Measurements from ENCODE around the gene RNPS1. TPM values are rescaled to one million over a fixed set of nuclear protein-coding genes. Genes with fewer than 3 reads are reported as not detected.

The RNPS1 gene
- total RNA-seq, 1 donor: 81.1 TPM

DNA sequence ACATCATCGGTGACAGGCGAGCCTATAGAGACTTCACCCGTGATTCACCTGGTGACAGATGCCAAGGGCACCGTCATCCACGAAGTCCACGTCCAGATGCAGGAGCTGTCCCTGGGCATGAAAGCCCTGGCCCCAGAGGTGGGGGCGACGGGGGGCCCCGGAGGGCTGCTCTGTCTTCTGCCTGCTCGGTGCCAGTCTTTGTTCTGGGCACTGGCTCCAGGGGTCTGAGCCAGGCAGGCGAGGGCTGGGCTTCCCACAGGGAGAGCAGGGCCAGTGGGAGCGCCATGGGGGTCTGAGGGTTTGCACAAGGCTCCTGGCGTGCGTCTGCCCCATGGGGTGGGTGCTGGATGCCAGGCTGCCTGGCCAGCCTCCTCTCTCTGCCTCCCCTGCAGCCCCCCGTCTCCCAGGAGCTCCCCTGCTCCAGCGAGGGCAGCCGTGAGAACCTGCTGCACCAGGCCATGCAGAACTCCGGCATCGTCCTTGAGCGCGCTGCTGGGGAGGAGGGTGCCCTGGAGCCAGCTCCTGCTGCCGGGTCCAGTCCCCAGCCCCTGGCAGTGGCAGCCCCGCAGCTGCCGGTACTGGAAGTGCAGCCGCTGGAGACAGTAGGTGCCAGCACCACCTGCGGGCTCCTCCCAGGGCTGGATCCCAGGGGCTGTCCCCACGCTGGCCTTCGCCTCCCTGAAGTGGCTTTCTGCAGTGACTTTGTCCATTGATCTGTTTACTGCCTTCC lies 34.7 kb downstream of the RNPS1 start:
- Histone ChIP-seq H3K79me2 (ENCODE audit: insufficient read depth, low read length) (peaks cover 19% of the 10 kb centered on the region), H3K36me3 (ENCODE audit: insufficient read depth, low read length) (peaks cover 42% of the 10 kb centered on the region), H2AFZ (ENCODE audit: low read length) (no peak overlapping the region), H3K9me3 (ENCODE audit: low read depth, low read length) (no peaks in the 10 kb centered on the region), H3K4me2 (ENCODE audit: insufficient read depth, low read length) (no peak overlapping the region), H3K4me3 (ENCODE audit: insufficient read depth, low read length) (no peak overlapping the region), H3K27me3 (ENCODE audit: insufficient read depth, low read length) (peaks cover 13% of the 10 kb centered on the region), H3K27ac (ENCODE audit: low read depth, low read length) (no peak overlapping the region), H4K20me1 (ENCODE audit: insufficient read depth, low read length) (peaks cover 38% of the 10 kb centered on the region), H3K4me1 (ENCODE audit: insufficient read depth, low read length) (peaks cover 6% of the 10 kb centered on the region)
- TF ChIP-seq, protein P1, sequence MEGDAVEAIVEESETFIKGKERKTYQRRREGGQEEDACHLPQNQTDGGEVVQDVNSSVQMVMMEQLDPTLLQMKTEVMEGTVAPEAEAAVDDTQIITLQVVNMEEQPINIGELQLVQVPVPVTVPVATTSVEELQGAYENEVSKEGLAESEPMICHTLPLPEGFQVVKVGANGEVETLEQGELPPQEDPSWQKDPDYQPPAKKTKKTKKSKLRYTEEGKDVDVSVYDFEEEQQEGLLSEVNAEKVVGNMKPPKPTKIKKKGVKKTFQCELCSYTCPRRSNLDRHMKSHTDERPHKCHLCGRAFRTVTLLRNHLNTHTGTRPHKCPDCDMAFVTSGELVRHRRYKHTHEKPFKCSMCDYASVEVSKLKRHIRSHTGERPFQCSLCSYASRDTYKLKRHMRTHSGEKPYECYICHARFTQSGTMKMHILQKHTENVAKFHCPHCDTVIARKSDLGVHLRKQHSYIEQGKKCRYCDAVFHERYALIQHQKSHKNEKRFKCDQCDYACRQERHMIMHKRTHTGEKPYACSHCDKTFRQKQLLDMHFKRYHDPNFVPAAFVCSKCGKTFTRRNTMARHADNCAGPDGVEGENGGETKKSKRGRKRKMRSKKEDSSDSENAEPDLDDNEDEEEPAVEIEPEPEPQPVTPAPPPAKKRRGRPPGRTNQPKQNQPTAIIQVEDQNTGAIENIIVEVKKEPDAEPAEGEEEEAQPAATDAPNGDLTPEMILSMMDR (IDR thresholded peaks at IDR 0.05; ENCODE audit: extremely low read depth, low read depth, low read length): no peak
- DNase-seq (ENCODE audit: insufficient read length, low spot score, missing footprints): no peak

DNA sequence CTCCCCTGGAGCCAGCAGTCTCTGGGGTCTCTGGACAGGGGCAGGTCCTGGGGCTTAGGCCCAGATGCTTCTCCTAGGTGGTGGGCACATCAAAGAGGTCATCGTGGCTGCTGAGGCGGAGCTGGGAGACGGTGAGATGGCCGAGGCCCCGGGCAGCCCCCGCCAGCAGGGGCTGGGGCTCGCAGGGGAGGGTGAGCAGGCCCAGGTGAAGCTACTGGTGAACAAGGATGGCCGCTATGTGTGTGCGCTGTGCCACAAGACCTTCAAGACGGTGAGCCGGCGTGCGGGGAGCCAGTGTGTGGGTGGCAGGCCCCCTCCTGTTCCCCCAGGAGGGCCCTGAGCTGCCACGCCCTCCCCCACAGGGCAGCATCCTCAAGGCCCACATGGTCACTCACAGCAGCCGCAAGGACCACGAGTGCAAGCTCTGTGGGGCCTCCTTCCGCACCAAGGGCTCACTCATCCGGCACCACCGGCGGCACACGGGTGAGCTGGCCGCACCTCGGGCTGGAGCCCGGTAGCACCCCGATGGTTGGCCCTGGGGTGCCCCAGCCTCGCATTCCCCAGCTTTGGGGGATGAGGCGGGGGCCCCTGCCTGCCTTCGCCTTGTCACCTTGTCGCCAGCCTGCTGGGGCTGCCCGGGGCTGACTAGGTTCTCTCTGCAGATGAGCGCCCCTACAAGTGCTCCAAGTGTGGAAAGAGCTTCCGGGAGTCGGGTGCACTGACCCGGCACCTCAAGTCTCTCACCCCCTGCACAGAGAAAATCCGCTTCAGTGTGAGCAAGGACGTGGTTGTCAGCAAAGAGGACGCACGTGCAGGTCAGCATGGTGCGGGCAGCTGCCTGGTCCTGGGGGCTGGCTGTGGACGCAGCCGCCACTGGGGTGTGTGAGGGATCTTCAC lies 35.6 kb downstream of the RNPS1 start:
- TF ChIP-seq, protein P1 (IDR thresholded peaks at IDR 0.05; ENCODE audit: extremely low read depth, low read depth, low read length): no peak
- H3K36me3 ChIP-seq (ENCODE audit: insufficient read depth, low read length): peaks cover 42% of the 10 kb centered on the region
- no peak for DNase-seq (ENCODE audit: insufficient read length, low spot score, missing footprints)
- H3K4me1 ChIP-seq (ENCODE audit: insufficient read depth, low read length): peaks cover 6% of the 10 kb centered on the region
- H4K20me1 ChIP-seq (ENCODE audit: insufficient read depth, low read length): peaks cover 43% of the 10 kb centered on the region
- H2AFZ ChIP-seq (ENCODE audit: low read length): no peak overlapping the region
- no peak overlapping the region for H3K4me3 ChIP-seq (ENCODE audit: insufficient read depth, low read length)
- no peak overlapping the region for H3K4me2 ChIP-seq (ENCODE audit: insufficient read depth, low read length)
- H3K27ac ChIP-seq (ENCODE audit: low read depth, low read length): no peak overlapping the region
- H3K9me3 ChIP-seq (ENCODE audit: low read depth, low read length): no peaks in the 10 kb centered on the region
- H3K79me2 ChIP-seq (ENCODE audit: insufficient read depth, low read length): peaks cover 27% of the 10 kb centered on the region
- peaks cover 13% of the 10 kb centered on the region for H3K27me3 ChIP-seq (ENCODE audit: insufficient read depth, low read length)

DNA sequence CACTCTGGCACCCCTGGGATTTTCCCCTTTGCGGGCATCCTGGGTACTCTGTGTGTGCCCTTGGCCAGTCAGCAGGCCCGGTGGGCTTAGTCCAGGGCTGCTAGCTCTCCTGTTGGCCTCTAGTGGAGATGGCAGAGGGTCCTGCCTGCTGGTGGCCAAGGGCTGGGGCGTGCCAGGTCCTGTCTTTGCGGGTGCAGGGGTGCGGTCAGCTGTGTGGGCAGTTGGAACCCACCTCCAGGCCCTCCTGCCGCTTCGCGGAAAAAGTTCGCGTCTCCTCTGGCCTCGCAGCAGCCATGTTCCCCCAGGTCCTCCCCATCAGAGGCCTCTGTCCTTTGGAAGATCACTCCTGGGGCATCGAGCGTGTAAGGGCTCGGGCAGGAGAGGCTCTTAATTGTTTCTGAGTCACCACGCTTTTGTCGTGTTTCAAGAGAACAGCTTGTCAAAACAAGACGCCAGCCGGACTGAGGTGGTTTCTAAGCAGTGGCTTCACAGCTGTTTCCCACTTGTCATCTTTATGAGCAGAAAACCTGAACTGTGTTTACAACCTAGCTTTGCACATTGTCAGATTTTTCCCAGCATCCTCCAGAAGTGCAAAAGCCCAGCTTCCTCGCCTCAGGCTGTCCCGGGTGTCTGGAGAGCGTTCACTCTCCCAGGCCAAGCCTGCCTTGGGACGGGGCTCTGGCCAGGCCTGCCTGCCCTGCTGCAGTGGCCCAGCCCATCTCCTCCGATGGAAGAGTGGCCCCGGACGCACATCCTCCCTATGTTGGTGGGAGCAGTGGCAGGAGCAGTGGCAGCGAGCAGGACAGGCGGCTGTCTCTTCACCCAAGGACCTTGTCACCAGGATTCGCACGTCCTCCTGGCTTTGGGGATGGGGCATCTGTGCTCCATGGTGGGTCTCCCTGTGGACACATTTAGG lies 36.7 kb downstream of the RNPS1 start:
- H3K4me1 ChIP-seq (ENCODE audit: insufficient read depth, low read length): peaks cover 4% of the 10 kb centered on the region
- no peak overlapping the region for H3K4me2 ChIP-seq (ENCODE audit: insufficient read depth, low read length)
- H2AFZ ChIP-seq (ENCODE audit: low read length): no peak overlapping the region
- H3K27ac ChIP-seq (ENCODE audit: low read depth, low read length): no peak overlapping the region
- peaks cover 48% of the 10 kb centered on the region for H4K20me1 ChIP-seq (ENCODE audit: insufficient read depth, low read length)
- H3K27me3 ChIP-seq (ENCODE audit: insufficient read depth, low read length): peaks cover 3% of the 10 kb centered on the region
- peaks cover 37% of the 10 kb centered on the region for H3K79me2 ChIP-seq (ENCODE audit: insufficient read depth, low read length)
- peaks cover 45% of the 10 kb centered on the region for H3K36me3 ChIP-seq (ENCODE audit: insufficient read depth, low read length)
- no peaks in the 10 kb centered on the region for H3K9me3 ChIP-seq (ENCODE audit: low read depth, low read length)
- no peak overlapping the region for H3K4me3 ChIP-seq (ENCODE audit: insufficient read depth, low read length)
- TF ChIP-seq, protein P1 (IDR thresholded peaks at IDR 0.05; ENCODE audit: extremely low read depth, low read depth, low read length): no peak
- no peak for DNase-seq (ENCODE audit: insufficient read length, low spot score, missing footprints)

All from osteoblast (primary cell).